ENCODE data around the gene CPT1C. TPM values are rescaled to one million over a fixed set of nuclear protein-coding genes. Genes with fewer than 3 reads are reported as not detected.

The CPT1C gene
- total RNA-seq, 1 donor from 2014 or later = 48.8 TPM

DNA sequence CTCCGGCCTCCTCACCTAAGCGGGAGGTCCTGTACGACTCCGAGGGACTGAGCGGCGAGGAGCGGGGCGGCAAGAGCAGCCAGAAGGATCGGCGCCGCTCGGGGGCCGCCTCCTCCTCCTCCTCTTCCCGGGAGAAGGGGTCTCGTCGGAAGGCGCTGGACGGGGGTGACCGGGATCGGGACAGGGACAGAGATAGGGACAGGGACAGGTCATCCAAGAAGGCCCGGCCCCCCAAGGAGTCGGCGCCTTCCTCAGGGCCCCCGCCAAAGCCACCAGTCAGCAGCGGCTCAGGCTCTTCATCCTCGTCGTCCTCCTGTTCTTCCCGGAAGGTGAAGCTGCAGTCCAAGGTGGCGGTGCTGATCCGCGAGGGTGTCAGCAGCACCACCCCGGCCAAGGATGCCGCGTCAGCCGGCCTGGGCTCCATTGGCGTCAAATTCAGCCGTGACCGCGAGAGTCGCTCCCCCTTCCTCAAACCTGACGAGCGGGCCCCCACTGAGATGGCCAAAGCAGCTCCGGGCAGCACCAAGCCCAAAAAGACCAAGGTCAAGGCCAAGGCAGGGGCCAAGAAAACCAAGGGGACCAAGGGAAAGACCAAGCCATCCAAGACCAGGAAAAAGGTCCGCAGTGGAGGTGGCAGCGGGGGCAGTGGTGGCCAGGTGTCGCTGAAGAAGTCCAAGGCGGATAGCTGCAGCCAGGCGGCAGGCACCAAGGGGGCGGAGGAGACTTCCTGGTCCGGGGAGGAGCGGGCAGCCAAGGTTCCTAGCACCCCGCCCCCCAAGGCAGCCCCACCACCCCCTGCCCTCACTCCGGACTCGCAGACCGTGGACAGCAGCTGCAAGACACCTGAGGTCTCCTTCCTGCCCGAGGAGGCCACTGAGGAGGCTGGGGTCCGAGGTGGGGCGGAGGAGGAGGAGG is 38.1 kb upstream of the CPT1C start:
- Mint-ChIP-seq H3K27me3 (ENCODE audit: unreplicated experiment) (no peaks in the 10 kb centered on the region), H3K27ac (ENCODE audit: unreplicated experiment) (no peak overlapping the region), H3K9me3 (ENCODE audit: unreplicated experiment) (no peaks in the 10 kb centered on the region), H3K36me3 (ENCODE audit: unreplicated experiment) (peaks cover 26% of the 10 kb centered on the region), H3K4me3 (ENCODE audit: unreplicated experiment) (no peak overlapping the region), H3K4me1 (ENCODE audit: unreplicated experiment) (no peaks in the 10 kb centered on the region)
- TF ChIP-seq CTCF (IDR thresholded peaks at IDR 0.05) = no peak
- no peak for DNase-seq (ENCODE audit: extremely low spot score, unreplicated experiment)

- H3K9me3 Mint-ChIP-seq (ENCODE audit: unreplicated experiment) = no peaks in the 10 kb centered on the region
- H3K27ac Mint-ChIP-seq (ENCODE audit: unreplicated experiment) = no peak overlapping the region
- DNase-seq (ENCODE audit: extremely low spot score, unreplicated experiment) = no peak
- TF ChIP-seq CTCF (IDR thresholded peaks at IDR 0.05) = no peak
- no peak overlapping the region for H3K4me3 Mint-ChIP-seq (ENCODE audit: unreplicated experiment)
- no peaks in the 10 kb centered on the region for H3K27me3 Mint-ChIP-seq (ENCODE audit: unreplicated experiment)
- no peaks in the 10 kb centered on the region for H3K4me1 Mint-ChIP-seq (ENCODE audit: unreplicated experiment)
- H3K36me3 Mint-ChIP-seq (ENCODE audit: unreplicated experiment) = peaks cover 26% of the 10 kb centered on the region
Observed at GRCh38 chr19:49653466-49653806, 37.5 kb upstream of the CPT1C start.

GRCh38 chr19:49654581-49654980 is 36.3 kb upstream of the CPT1C start:
- H3K27ac Mint-ChIP-seq (ENCODE audit: unreplicated experiment) = no peak overlapping the region
- no peaks in the 10 kb centered on the region for H3K9me3 Mint-ChIP-seq (ENCODE audit: unreplicated experiment)
- no peaks in the 10 kb centered on the region for H3K27me3 Mint-ChIP-seq (ENCODE audit: unreplicated experiment)
- H3K4me1 Mint-ChIP-seq (ENCODE audit: unreplicated experiment) = no peaks in the 10 kb centered on the region
- H3K4me3 Mint-ChIP-seq (ENCODE audit: unreplicated experiment) = no peak overlapping the region
- no peak for DNase-seq (ENCODE audit: extremely low spot score, unreplicated experiment)
- H3K36me3 Mint-ChIP-seq (ENCODE audit: unreplicated experiment) = peaks cover 24% of the 10 kb centered on the region
- TF ChIP-seq CTCF (IDR thresholded peaks at IDR 0.05) = no peak

DNA sequence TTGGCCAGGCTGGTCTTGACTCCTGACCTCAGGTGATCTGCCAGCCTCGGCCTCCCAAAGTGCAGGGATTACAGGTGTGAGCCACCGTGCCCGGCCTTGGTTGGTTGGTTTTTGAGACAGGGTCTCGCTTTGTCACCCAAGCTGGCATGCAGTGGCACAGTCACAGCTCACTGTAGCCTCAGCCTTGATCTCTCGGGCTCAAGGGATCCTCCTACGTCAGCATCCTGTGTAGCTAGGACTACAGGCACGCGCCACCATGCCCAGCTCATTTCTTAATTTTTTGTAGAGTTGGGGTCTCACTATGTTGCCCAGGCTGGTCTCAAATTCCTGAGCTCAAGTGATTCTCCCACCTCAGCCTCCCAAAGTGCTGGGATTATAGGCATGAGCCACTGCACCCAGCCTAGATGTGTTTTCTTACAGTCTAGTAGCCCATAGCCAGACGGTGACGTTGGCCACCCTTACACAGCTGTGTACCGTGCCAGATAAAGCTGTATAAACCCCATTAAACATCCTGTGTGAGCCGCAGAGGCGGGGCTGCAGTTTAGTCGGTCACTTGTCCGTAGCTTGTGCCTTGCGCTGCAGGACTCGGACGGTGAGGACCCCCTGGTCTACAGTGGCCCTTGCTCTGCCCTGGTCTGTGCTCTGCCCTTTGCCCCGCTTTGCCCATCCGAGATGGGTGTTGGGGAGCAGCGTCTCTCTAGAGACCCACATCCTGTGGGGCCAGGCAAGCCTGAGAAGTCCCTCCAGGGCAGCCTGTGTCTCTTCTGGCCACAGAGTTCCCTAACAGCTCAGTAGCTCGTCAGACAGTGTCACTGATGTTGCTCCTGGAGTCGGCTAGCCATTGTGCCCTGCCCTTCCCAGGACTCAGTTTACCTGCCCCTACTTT is 35.1 kb upstream of the CPT1C start:
- Mint-ChIP-seq H3K27ac (ENCODE audit: unreplicated experiment) (no peak overlapping the region), H3K4me1 (ENCODE audit: unreplicated experiment) (no peaks in the 10 kb centered on the region), H3K4me3 (ENCODE audit: unreplicated experiment) (no peak overlapping the region), H3K36me3 (ENCODE audit: unreplicated experiment) (peaks cover 25% of the 10 kb centered on the region), H3K27me3 (ENCODE audit: unreplicated experiment) (no peaks in the 10 kb centered on the region), H3K9me3 (ENCODE audit: unreplicated experiment) (no peaks in the 10 kb centered on the region)
- TF ChIP-seq CTCF (IDR thresholded peaks at IDR 0.05) = no peak
- DNase-seq (ENCODE audit: extremely low spot score, unreplicated experiment) = no peak
